HepG2 (cell line): ENCODE measurements around the gene RNASE12. TPM values are rescaled to one million over a fixed set of nuclear protein-coding genes. Genes with fewer than 3 reads are reported as not detected.
A peak's percentile ranks its signal among the peaks of the same experiment; 100 is the strongest.

Experiments used
- CBX1 ChIP-seq: IDR thresholded peaks from one replicate; pipeline ENCODE4 v1.6.1; 2016; ENCODE audit warnings: antibody characterized with exemption, low read depth
- CENPX ChIP-seq: sonication (generic); formaldehyde crosslinking; IDR thresholded peaks from 2 replicates; pipeline ENCODE4 v1.9.0; 2021; ENCODE audit warnings: mild to moderate bottlenecking, missing genetic modification reagents, moderate library complexity
- DDIT3 ChIP-seq: sonication (generic); formaldehyde crosslinking; IDR thresholded peaks from 2 replicates; pipeline ENCODE4 v1.4.0; 2020; ENCODE audit warnings: mild to moderate bottlenecking, missing genetic modification reagents
- DR1 ChIP-seq: sonication (generic); formaldehyde crosslinking; IDR thresholded peaks from 2 replicates; pipeline ENCODE4 v1.8.0; 2021; ENCODE audit warnings: mild to moderate bottlenecking, missing genetic modification reagents, inconsistent platforms
- GABPA ChIP-seq, 2 experiments: IDR thresholded peaks; 2 replicates each; pipeline ENCODE4 v1.6.1; 2011 to 2016; ENCODE audit warnings: low read depth in 2 of 2, low read length in 1 of 2, missing biosample characterization in 1 of 2, missing genetic modification characterization in 1 of 2
- GLI4 ChIP-seq: sonication (generic); formaldehyde crosslinking; IDR thresholded peaks from 2 replicates; pipeline ENCODE4 v1.5.1; 2020; ENCODE audit warnings: missing genetic modification reagents, mild to moderate bottlenecking, moderate library complexity, borderline replicate concordance
- GZF1 ChIP-seq: sonication (generic); formaldehyde crosslinking; IDR thresholded peaks from 2 replicates; pipeline ENCODE4 v1.5.1; 2020; ENCODE audit warnings: mild to moderate bottlenecking, missing genetic modification reagents
- HDAC2 ChIP-seq: sonication (generic); formaldehyde crosslinking; IDR thresholded peaks from 2 replicates; pipeline ENCODE4 v1.4.0; 2020; ENCODE audit warnings: missing genetic modification reagents
- MAF1 ChIP-seq: sonication (generic); formaldehyde crosslinking; IDR thresholded peaks from 2 replicates; pipeline ENCODE4 v1.5.0; 2020; ENCODE audit warnings: missing genetic modification reagents, borderline replicate concordance
- NFIB ChIP-seq: sonication (generic); formaldehyde crosslinking; IDR thresholded peaks from 2 replicates; pipeline ENCODE4 v1.9.0; 2021; ENCODE audit warnings: missing genetic modification reagents, mild to moderate bottlenecking, borderline replicate concordance
- PITX1 ChIP-seq: sonication (generic); formaldehyde crosslinking; IDR thresholded peaks from 2 replicates; pipeline ENCODE4 v1.5.1; 2020; ENCODE audit warnings: mild to moderate bottlenecking, missing genetic modification reagents
- RBM39 ChIP-seq: fragments of 200-400 bp; formaldehyde crosslinking; IDR thresholded peaks from one replicate; pipeline ENCODE4 v1.6.1; 2018; ENCODE audit warnings: antibody characterized with exemption, mild to moderate bottlenecking, low read depth, low read length; ENCODE audit not compliant: poor library complexity, severe bottlenecking
- RXRA ChIP-seq: sonication (generic); formaldehyde crosslinking; IDR thresholded peaks from 2 replicates; pipeline ENCODE4 v1.5.1; 2020; ENCODE audit warnings: missing genetic modification reagents
- TEF ChIP-seq: sonication (generic); formaldehyde crosslinking; IDR thresholded peaks from 2 replicates; pipeline ENCODE4 v1.5.0; 2020; ENCODE audit warnings: missing genetic modification reagents
- THYN1 ChIP-seq: sonication (generic); formaldehyde crosslinking; IDR thresholded peaks from 2 replicates; pipeline ENCODE4 v1.8.1; 2023; ENCODE audit warnings: low read depth, mild to moderate bottlenecking, moderate library complexity, missing genetic modification reagents, borderline replicate concordance
- ZFP37 ChIP-seq: sonication (generic); formaldehyde crosslinking; IDR thresholded peaks from 2 replicates; pipeline ENCODE4 v1.4.0; 2020; ENCODE audit warnings: missing genetic modification reagents, borderline replicate concordance
- ZNF10 ChIP-seq: sonication (generic); formaldehyde crosslinking; IDR thresholded peaks from 2 replicates; pipeline ENCODE4 v1.4.0; 2020; ENCODE audit warnings: mild to moderate bottlenecking, low read depth, missing genetic modification reagents, borderline replicate concordance
- ZNF17 ChIP-seq: sonication (generic); formaldehyde crosslinking; IDR thresholded peaks from 2 replicates; pipeline ENCODE4 v1.5.0; 2020; ENCODE audit warnings: mild to moderate bottlenecking, missing genetic modification reagents
- ZNF232 ChIP-seq: sonication (generic); formaldehyde crosslinking; IDR thresholded peaks from 2 replicates; pipeline ENCODE4 v1.4.0; 2020; ENCODE audit warnings: missing genetic modification reagents, borderline replicate concordance
- ZNF235 ChIP-seq: sonication (generic); formaldehyde crosslinking; IDR thresholded peaks from 2 replicates; pipeline ENCODE4 v1.8.1; 2023; ENCODE audit warnings: mild to moderate bottlenecking, missing genetic modification reagents, borderline replicate concordance
- ZNF264 ChIP-seq: sonication (generic); formaldehyde crosslinking; IDR thresholded peaks from 2 replicates; pipeline ENCODE4 v1.4.0; 2020; ENCODE audit warnings: missing genetic modification reagents
- ZNF296 ChIP-seq: sonication (generic); formaldehyde crosslinking; conservative IDR thresholded peaks from 2 replicates; pipeline ENCODE4 v1.5.0; 2020; ENCODE audit warnings: mild to moderate bottlenecking, missing genetic modification reagents
- ZNF331 ChIP-seq: sonication (generic); formaldehyde crosslinking; IDR thresholded peaks from 2 replicates; pipeline ENCODE4 v1.4.0; 2020; ENCODE audit warnings: missing genetic modification reagents
- ZNF33B ChIP-seq: sonication (generic); formaldehyde crosslinking; IDR thresholded peaks from 2 replicates; pipeline ENCODE4 v1.5.1; 2020; ENCODE audit warnings: mild to moderate bottlenecking, missing genetic modification reagents
- ZNF639 ChIP-seq: conservative IDR thresholded peaks from 2 replicates; pipeline ENCODE4 v1.6.1; 2018; ENCODE audit warnings: missing genetic modification reagents
- ZNF644 ChIP-seq: IDR thresholded peaks from 2 replicates; pipeline ENCODE4 v1.6.1; 2016; ENCODE audit warnings: low read depth
- ZNF660 ChIP-seq: sonication (generic); formaldehyde crosslinking; IDR thresholded peaks from 2 replicates; pipeline ENCODE4 v1.5.1; 2020; ENCODE audit warnings: mild to moderate bottlenecking, low read depth, missing genetic modification reagents, borderline replicate concordance
- ZNF790 ChIP-seq: sonication (generic); formaldehyde crosslinking; IDR thresholded peaks from 2 replicates; pipeline ENCODE4 v1.8.0; 2022; ENCODE audit warnings: missing genetic modification reagents, mild to moderate bottlenecking, borderline replicate concordance
- polyA plus RNA-seq, 8 experiments: library from polyadenylated mRNA; depleted of rRNA in 3 of 8; stranded (reverse) in 7 of 8; unstranded in 1 of 8; fragments of >200 nt; fragmentation: Illumina TruSeq in 4 of 8; extraction: Trizol in 4 of 8; gene quantifications; 2 replicates each; pipeline versions ENCODE4 v1.2.1 to v1.2.3, GENCODE V29; 2011 to 2016; ENCODE audit warnings: low read depth in 4 of 8, missing spikeins in 1 of 8, mixed read lengths in 1 of 8; ENCODE audit not compliant: insufficient read depth in 1 of 8
- total RNA-seq, 5 experiments: library from RNA; depleted of rRNA; stranded (reverse); fragments of >200 nt; fragmentation: Illumina TruSeq; extraction: Trizol; gene quantifications; 2 replicates each; pipeline ENCODE4 v1.2.3, GENCODE V29; 2016; ENCODE audit warnings: low read depth in 1 of 5

Gene RNASE12
- total and polyA plus RNA-seq, 2 of the 13 experiments (the other 11 are each of a cell fraction or from before 2014, with no cell fraction given): not detected

- TF ChIP-seq ZNF644 (CRISPR knock-in tag) (peak; percentile 44; the same call in 1 of the 2 replicates), DR1 (CRISPR knock-in tag) (no peak), ZNF331 (CRISPR knock-in tag) (peak; percentile 90; the same call in 1 of the 2 replicates), TEF (CRISPR knock-in tag) (no peak), ZNF33B (CRISPR knock-in tag) (no peak), RBM39 (no peak), PITX1 (peak; percentile 94), THYN1 (no peak), ZNF232 (CRISPR knock-in tag) (peak; percentile 47; the same call in 1 of the 2 replicates), MAF1 (CRISPR knock-in tag) (peak; percentile 98), ZNF660 (CRISPR knock-in tag) (no peak), ZNF10 (CRISPR knock-in tag) (no peak), GZF1 (CRISPR knock-in tag) (peak; percentile 24; the same call in 1 of the 2 replicates), CENPX (CRISPR knock-in tag) (no peak), CBX1 (peak; percentile 91), ZNF235 (CRISPR knock-in tag) (peak; percentile 23; the same call in 1 of the 2 replicates), ZNF17 (CRISPR knock-in tag) (no peak), ZFP37 (no peak), RXRA (CRISPR knock-in tag) (no peak), ZNF639 (CRISPR knock-in tag) (no peak), HDAC2 (CRISPR knock-in tag) (peak; percentile 68), GABPA (IDR thresholded peaks at IDR 0.05; ENCODE audit: low read depth, low read length) (no peak), GABPA (CRISPR knock-in tag; IDR thresholded peaks at IDR 0.05; ENCODE audit: low read depth) (peak; percentile 38; the same call in 1 of the 2 replicates), ZNF264 (CRISPR knock-in tag) (peak; percentile 82; the same call in 1 of the 2 replicates), DDIT3 (CRISPR knock-in tag) (0 out of 2 replicates have a peak, but pooled peaks have one; percentile 32), GLI4 (CRISPR knock-in tag) (no peak), ZNF296 (CRISPR knock-in tag) (no peak), NFIB (CRISPR knock-in tag) (no peak), ZNF790 (CRISPR knock-in tag) (no peak)
Observed at GRCh38 chr14:20610002-20610765, 19.0 kb upstream of the RNASE12 start (continued).
